ENCODE results near the gene RPS6KB2.

DNA sequence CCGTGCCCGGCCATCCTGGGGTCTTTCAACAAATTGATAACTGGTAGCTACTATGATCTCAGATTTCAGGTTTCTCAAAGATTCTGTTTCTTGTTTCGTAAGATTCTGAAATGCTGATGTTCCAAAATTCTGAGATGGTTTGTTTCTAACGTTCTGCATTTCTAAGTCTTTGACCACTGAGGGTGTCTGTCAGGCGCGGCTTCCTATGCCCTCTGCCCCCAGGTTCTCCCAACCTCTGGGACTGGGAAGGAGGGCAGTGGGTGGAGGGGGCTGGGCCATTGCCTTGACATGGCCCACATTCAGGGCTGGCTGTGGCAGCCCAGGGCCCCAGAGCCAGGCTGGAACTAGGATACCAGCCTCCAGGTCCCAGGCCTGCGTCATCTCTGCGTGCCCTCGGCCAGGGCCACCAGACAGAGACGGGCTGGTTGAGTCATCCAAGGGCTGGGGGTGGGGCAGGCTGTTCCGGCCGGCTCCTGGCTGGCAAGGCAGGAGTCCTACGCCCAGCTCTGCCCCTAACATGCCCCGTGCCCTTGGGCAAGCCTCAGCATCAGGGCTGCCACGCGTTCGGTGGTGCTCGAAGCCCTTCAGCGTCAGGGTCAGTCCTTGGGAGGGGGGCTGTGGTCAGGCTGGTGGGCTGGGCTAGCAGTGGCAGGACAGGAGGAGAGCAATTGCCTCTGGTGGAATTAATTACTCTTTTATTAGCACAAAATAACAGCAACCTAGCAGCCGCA is 35.6 kb downstream of the RPS6KB2 start:
- TF ChIP-seq, protein P1, sequence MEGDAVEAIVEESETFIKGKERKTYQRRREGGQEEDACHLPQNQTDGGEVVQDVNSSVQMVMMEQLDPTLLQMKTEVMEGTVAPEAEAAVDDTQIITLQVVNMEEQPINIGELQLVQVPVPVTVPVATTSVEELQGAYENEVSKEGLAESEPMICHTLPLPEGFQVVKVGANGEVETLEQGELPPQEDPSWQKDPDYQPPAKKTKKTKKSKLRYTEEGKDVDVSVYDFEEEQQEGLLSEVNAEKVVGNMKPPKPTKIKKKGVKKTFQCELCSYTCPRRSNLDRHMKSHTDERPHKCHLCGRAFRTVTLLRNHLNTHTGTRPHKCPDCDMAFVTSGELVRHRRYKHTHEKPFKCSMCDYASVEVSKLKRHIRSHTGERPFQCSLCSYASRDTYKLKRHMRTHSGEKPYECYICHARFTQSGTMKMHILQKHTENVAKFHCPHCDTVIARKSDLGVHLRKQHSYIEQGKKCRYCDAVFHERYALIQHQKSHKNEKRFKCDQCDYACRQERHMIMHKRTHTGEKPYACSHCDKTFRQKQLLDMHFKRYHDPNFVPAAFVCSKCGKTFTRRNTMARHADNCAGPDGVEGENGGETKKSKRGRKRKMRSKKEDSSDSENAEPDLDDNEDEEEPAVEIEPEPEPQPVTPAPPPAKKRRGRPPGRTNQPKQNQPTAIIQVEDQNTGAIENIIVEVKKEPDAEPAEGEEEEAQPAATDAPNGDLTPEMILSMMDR (IDR thresholded peaks at IDR 0.05), result no peak
- TF ChIP-seq EZH2 (IDR thresholded peaks at IDR 0.05; ENCODE audit: borderline replicate concordance, insufficient read depth, low read depth, low read length, poor library complexity, severe bottlenecking), result no peak
